Right renal cortex interstitium (tissue), 3 donors: ENCODE results near the gene ANKRD28. TPM values are rescaled to one million over a fixed set of nuclear protein-coding genes. Genes with fewer than 3 reads are reported as not detected.

Experiments
- DNase-seq, 3 donors: peaks; one replicate each; pipeline ENCODE4 v3.0.0-alpha.2; 2013; ENCODE audit warnings: low read depth in 3 of 3, low spot score in 2 of 3
- polyA plus RNA-seq, 3 donors: library from polyadenylated mRNA; unstranded; fragments of 120-200 nt; gene quantifications; one replicate each; pipeline ENCODE4 v1.2.1, GENCODE V29; 2013; ENCODE audit not compliant: insufficient read length in 3 of 3

The ANKRD28 gene
- polyA plus RNA-seq, 3 donors: 42.7 to 48.5 (median 45.2) TPM

- no peak for DNase-seq
Measured at GRCh38 chr3:15676259-15676658, 121.5 kb downstream of the ANKRD28 start.

GRCh38 chr3:15673536-15673935 lies 124.2 kb downstream of the ANKRD28 start:
- DNase-seq: no peak

GRCh38 chr3:15667484-15667883 lies 130.3 kb downstream of the ANKRD28 start:
- DNase-seq: no peak

- DNase-seq: no peak
Measured at GRCh38 chr3:15666277-15666676, 131.5 kb downstream of the ANKRD28 start.

- no peak for DNase-seq
Measured at GRCh38 chr3:15665510-15666150, 132.1 kb downstream of the ANKRD28 start.

GRCh38 chr3:15664144-15664543 lies 133.6 kb downstream of the ANKRD28 start:
- DNase-seq: no peak

- no peak for DNase-seq
Measured at GRCh38 chr3:15660055-15660935, 137.5 kb downstream of the ANKRD28 start.

- DNase-seq: no peak
Measured at GRCh38 chr3:15659254-15659975, 138.4 kb downstream of the ANKRD28 start.

- DNase-seq: no peak
Measured at GRCh38 chr3:15657016-15657415, 140.8 kb downstream of the ANKRD28 start.

- DNase-seq: no peak
Measured at GRCh38 chr3:15656342-15656741, 141.4 kb downstream of the ANKRD28 start.

- no peak for DNase-seq
Measured at GRCh38 chr3:15654891-15655290, 142.9 kb downstream of the ANKRD28 start.

GRCh38 chr3:15654127-15654526 lies 143.7 kb downstream of the ANKRD28 start:
- no peak for DNase-seq

GRCh38 chr3:15653321-15653720 lies 144.5 kb downstream of the ANKRD28 start:
- DNase-seq: no peak

GRCh38 chr3:15651396-15651795 lies 146.4 kb downstream of the ANKRD28 start:
- DNase-seq: no peak

GRCh38 chr3:15649858-15650257 lies 147.9 kb downstream of the ANKRD28 start:
- DNase-seq: no peak

GRCh38 chr3:15649341-15649740 lies 148.4 kb downstream of the ANKRD28 start:
- no peak for DNase-seq

GRCh38 chr3:15647611-15648167 lies 150.1 kb downstream of the ANKRD28 start:
- no peak for DNase-seq

- no peak for DNase-seq
Measured at GRCh38 chr3:15646851-15647511, 150.8 kb downstream of the ANKRD28 start.

- DNase-seq: no peak
Measured at GRCh38 chr3:15645740-15646501, 151.9 kb downstream of the ANKRD28 start.

- DNase-seq: no peak
Measured at GRCh38 chr3:15645246-15645645, 152.5 kb downstream of the ANKRD28 start.
